Activated CD4-positive, alpha-beta T cell treated with anti-CD3 and anti-CD28 coated beads, Interleukin-10, Interleukin-2, amounts not matched to agents 100 ng/mL and 50 ng/mL, durations not matched to agents 16 hours and 8 hours (primary cell): ENCODE measurements around the gene GRIN2C.

ENCODE experiments used
- DNase-seq: peaks from one replicate; pipeline ENCODE4 v3.0.0-alpha.2; 2020

Gene GRIN2C

GRCh38 chr17:74796211-74796610 lies 63.5 kb downstream of the GRIN2C start:
- no peak for DNase-seq

- DNase-seq, result no peak
Observed at GRCh38 chr17:74795327-74796020, 64.2 kb downstream of the GRIN2C start.

- DNase-seq, result no peak
Observed at GRCh38 chr17:74792586-74793105, 67.0 kb downstream of the GRIN2C start.
